K562 (cell line): ENCODE results near the gene GNPAT. TPM values are rescaled to one million over a fixed set of nuclear protein-coding genes. Genes with fewer than 3 reads are reported as not detected.

ENCODE experiments used
- ATAC-seq: fragments of 200-7000 bp; cut with Tn5 transposase; 3 replicates; pipeline ENCODE4 v1.9.1; 2020; ENCODE audit warnings: moderate library complexity
- BruUV-seq: library from RNA; stranded (reverse); fragments of 400-500 nt; replicated peaks from 2 replicates; lab custom pipeline; 2021; lab: Mats Ljungman, UMichigan
- CTCF ChIA-PET: fragments of 300-600 bp; formaldehyde crosslinking; extraction: SDS; loops from one replicate; lab custom pipeline; 2021; ENCODE audit warnings: low intra/inter-chr PET ratio; lab: Yijun Ruan, JAX
- POLR2A ChIA-PET: fragments of 300-600, 350-650 bp; sonication (Branson Sonifier 250); formaldehyde crosslinking; extraction: SDS; loops from one replicate; lab custom pipeline; 2021; ENCODE audit warnings: antibody characterized with exemption, inconsistent platforms; lab: Yijun Ruan, JAX
- DNase-seq, 4 experiments: peaks; one replicate each; pipeline versions ENCODE4 v3.0.0 to v3.0.0-alpha.2; 2011 to 2018; ENCODE audit warnings: low spot score in 3 of 4, mixed read lengths in 3 of 4; ENCODE audit errors: extremely low read depth in 1 of 4
- FAIRE-seq: peaks from 2 replicates; lab custom pipeline; 2011; peaks lifted over from hg19 to GRCh38; lab: Jason Lieb, UNC
- H2AFZ ChIP-seq: 2 replicates; pipeline ENCODE4 v1.6.0; 2011; ENCODE audit warnings: low read depth, low read length, control low read depth, inconsistent platforms
- H3K27ac ChIP-seq: fragments of 200-600 bp; 3 replicates; pipeline ENCODE4 v1.8.0; 2011; ENCODE audit warnings: low read depth, mild to moderate bottlenecking, control low read depth, inconsistent platforms, low read length, moderate library complexity, mixed read lengths; ENCODE audit errors: extremely low read depth
- H3K27me3 ChIP-seq, 2 experiments: fragments of 300-600 bp in 1 of 2; 2 replicates in 1 of 2; 3 replicates in 1 of 2; pipeline versions ENCODE4 v1.6.0 to v1.8.0; 2011; ENCODE audit warnings: inconsistent platforms in 2 of 2, low read length in 2 of 2, mild to moderate bottlenecking in 1 of 2, mixed read lengths in 1 of 2, moderate library complexity in 1 of 2; ENCODE audit not compliant: control insufficient read depth in 2 of 2, insufficient read depth in 2 of 2
- H3K36me3 ChIP-seq: fragments of 300-600 bp; 3 replicates; pipeline ENCODE4 v1.8.0; 2011; ENCODE audit warnings: mild to moderate bottlenecking, low read length, inconsistent platforms; ENCODE audit not compliant: control insufficient read depth, insufficient read depth
- H3K4me1 ChIP-seq, 2 experiments: fragments of 200-600 bp in 1 of 2; replicated peaks in 1 of 2; 2 replicates in 1 of 2; 3 replicates in 1 of 2; pipeline versions ENCODE4 v1.5.1 to v1.8.0; 2011; ENCODE audit warnings: inconsistent platforms in 2 of 2, low read length in 2 of 2, mild to moderate bottlenecking in 1 of 2, mixed read lengths in 1 of 2, moderate library complexity in 1 of 2; ENCODE audit not compliant: control insufficient read depth in 2 of 2, insufficient read depth in 2 of 2
- H3K4me2 ChIP-seq: 2 replicates; pipeline ENCODE4 v1.6.1; 2011; ENCODE audit warnings: low read length, control low read depth, inconsistent platforms, mixed read lengths; ENCODE audit not compliant: insufficient read depth
- H3K4me3 ChIP-seq: fragments of 200-600 bp; sonication (generic), shearing (Covaris generic); 2 replicates; pipeline ENCODE4 v1.5.1; 2016; ENCODE audit warnings: control low read depth, inconsistent platforms
- H3K79me2 ChIP-seq: fragments of 200-600 bp; 3 replicates; pipeline ENCODE4 v1.8.0; 2011; ENCODE audit warnings: low read length, inconsistent platforms; ENCODE audit not compliant: control insufficient read depth, insufficient read depth
- H3K9ac ChIP-seq, 2 experiments: 2 replicates each; pipeline versions ENCODE4 v1.6.0 to v1.6.1; 2011; ENCODE audit warnings: low read depth in 2 of 2, low read length in 2 of 2, control low read depth in 1 of 2, inconsistent platforms in 1 of 2, mild to moderate bottlenecking in 1 of 2, mixed read lengths in 1 of 2; ENCODE audit not compliant: insufficient read depth in 1 of 2
- H3K9me1 ChIP-seq: one replicate; pipeline ENCODE4 v1.6.0; 2011; ENCODE audit warnings: inconsistent platforms, mild to moderate bottlenecking, low read length, moderate library complexity; ENCODE audit not compliant: control insufficient read depth, insufficient read depth
- H3K9me3 ChIP-seq: replicated peaks from 2 replicates; pipeline ENCODE4 v1.5.1; 2011; ENCODE audit warnings: low read depth, low read length, inconsistent platforms; ENCODE audit not compliant: control insufficient read depth, insufficient read depth
- H4K20me1 ChIP-seq: replicated peaks from 2 replicates; pipeline ENCODE4 v1.6.1; 2011; ENCODE audit warnings: low read length, inconsistent platforms, mixed read lengths; ENCODE audit not compliant: control insufficient read depth, insufficient read depth
- BRF1 ChIP-seq: IDR thresholded peaks from 3 replicates; pipeline ENCODE4 v1.6.1; 2011; ENCODE audit warnings: borderline replicate concordance, mild to moderate bottlenecking; ENCODE audit not compliant: insufficient read length; ENCODE audit errors: extremely low read depth
- BRF2 ChIP-seq: IDR thresholded peaks from 3 replicates; pipeline ENCODE4 v1.6.1; 2011; ENCODE audit warnings: borderline replicate concordance, mild to moderate bottlenecking; ENCODE audit not compliant: insufficient read length, insufficient read depth
- CBX3 ChIP-seq, 2 experiments: IDR thresholded peaks; 1 replicate in 1 of 2; 2 replicates in 1 of 2; pipeline ENCODE4 v1.6.1; 2012; ENCODE audit warnings: inconsistent platforms in 2 of 2, low read length in 2 of 2, borderline replicate concordance in 1 of 2, control low read depth in 1 of 2
- HNRNPL ChIP-seq: fragments of 200-400 bp; formaldehyde crosslinking; IDR thresholded peaks from 2 replicates; pipeline ENCODE4 v1.6.1; 2017; ENCODE audit warnings: low read depth, mild to moderate bottlenecking, low read length
- PRMT5 ChIP-seq: sonication (generic); formaldehyde crosslinking; IDR thresholded peaks from 2 replicates; pipeline ENCODE4 v1.5.0; 2020; ENCODE audit warnings: missing genetic modification reagents
- PTBP1 ChIP-seq: fragments of 200-400 bp; formaldehyde crosslinking; IDR thresholded peaks from 2 replicates; pipeline ENCODE4 v1.6.1; 2017; ENCODE audit warnings: low read depth, low read length
- PYGO2 ChIP-seq: fragments of 450-650 bp; IDR thresholded peaks from 2 replicates; pipeline ENCODE4 v1.6.1; 2016; ENCODE audit warnings: mild to moderate bottlenecking, missing genetic modification characterization, moderate library complexity, missing compliant biosample characterization
- RBFOX2 ChIP-seq: fragments of 200-400 bp; formaldehyde crosslinking; IDR thresholded peaks from 2 replicates; pipeline ENCODE4 v1.6.1; 2017; ENCODE audit warnings: low read depth, mild to moderate bottlenecking, low read length, moderate library complexity
- SMARCE1 ChIP-seq: fragments of 450-650 bp; IDR thresholded peaks from 2 replicates; pipeline ENCODE4 v1.7.1; 2016; ENCODE audit warnings: mild to moderate bottlenecking
- TAL1 ChIP-seq: fragments of 450-650 bp; IDR thresholded peaks from 2 replicates; pipeline ENCODE4 v1.6.1; 2016; ENCODE audit warnings: mild to moderate bottlenecking
- TCF7L2 ChIP-seq: fragments of 150-350 bp; IDR thresholded peaks from 2 replicates; pipeline ENCODE4 v1.6.1; 2016; ENCODE audit warnings: low read depth, mild to moderate bottlenecking, low read length, moderate library complexity
- XRCC3 ChIP-seq: fragments of 450-650 bp; IDR thresholded peaks from 2 replicates; pipeline ENCODE4 v1.6.1; 2017; ENCODE audit warnings: mild to moderate bottlenecking, moderate library complexity
- ZBED1 ChIP-seq: IDR thresholded peaks from 2 replicates; pipeline ENCODE4 v1.6.1; 2014
- ZBTB33 ChIP-seq: sonication (generic); formaldehyde crosslinking; IDR thresholded peaks from 2 replicates; pipeline ENCODE4 v1.8.1; 2023; ENCODE audit warnings: mild to moderate bottlenecking, missing genetic modification reagents
- ZNF766 ChIP-seq: fragments of 200-800 bp; sonication (Bioruptor generic); conservative IDR thresholded peaks from 2 replicates; pipeline ENCODE4 v1.6.1; 2016; ENCODE audit warnings: missing genetic modification characterization, missing compliant biosample characterization
- WGBS: fragments of 100-300 bp; shearing (Covaris generic); methylation state at CpG from one replicate; pipeline ENCODE4 v1.1.6; 2016; ENCODE audit warnings: low coverage, mixed read lengths; ENCODE audit not compliant: insufficient coverage; ENCODE audit errors: missing lambda C conversion rate; 5-methylcytosine and 5-hydroxymethylcytosine counted together
- in situ Hi-C: fragments of 300-500 bp; cut with MboI; formaldehyde crosslinking; loops from 4 replicates; pipeline ENCODE4 v1.15.0; 2018; ENCODE audit warnings: inconsistent platforms, mixed read lengths
- intact Hi-C: fragments of 100-400 bp; cut with micrococcal nuclease; formaldehyde crosslinking; loops from 2 replicates; pipeline ENCODE4 v1.14.2; 2022
- polyA plus RNA-seq, 8 experiments: library from polyadenylated mRNA; depleted of rRNA in 4 of 8; stranded (reverse) in 5 of 8; unstranded in 3 of 8; fragments of >200 nt; fragmentation: Nextera tagmentation in 2 of 8; fragmentation: Illumina TruSeq in 1 of 8; extraction: Ambion mirVana in 2 of 8; extraction: Trizol in 1 of 8; gene quantifications; 2 replicates each; pipeline versions ENCODE4 v1.2.1 to v1.2.3, GENCODE V29; 2011 to 2014; ENCODE audit warnings: inconsistent platforms in 1 of 8, missing spikeins in 1 of 8
- total RNA-seq, 7 experiments: library from RNA; depleted of rRNA in 6 of 7; stranded (reverse); fragments of >200 nt in 6 of 7; fragmentation: Illumina TruSeq in 2 of 7; extraction: Trizol in 2 of 7; gene quantifications; 2 replicates each; pipeline versions ENCODE4 v1.2.1 to v1.2.3, GENCODE V29; 2011 to 2021; ENCODE audit warnings: low replicate concordance in 1 of 7
- TF ChIP-seq, protein P1 (sequence below): fragments of 250-450 bp; sonication (Bioruptor Pico); IDR thresholded peaks from 2 replicates; pipeline ENCODE4 v1.4.0; 2020; ENCODE audit warnings: borderline replicate concordance

GNPAT gene
- total and polyA plus RNA-seq, 9 of the 15 experiments (the other 6 are each of a cell fraction or from before 2014, with no cell fraction given) = 32.1 to 68.8 (median 50.7) TPM

DNA sequence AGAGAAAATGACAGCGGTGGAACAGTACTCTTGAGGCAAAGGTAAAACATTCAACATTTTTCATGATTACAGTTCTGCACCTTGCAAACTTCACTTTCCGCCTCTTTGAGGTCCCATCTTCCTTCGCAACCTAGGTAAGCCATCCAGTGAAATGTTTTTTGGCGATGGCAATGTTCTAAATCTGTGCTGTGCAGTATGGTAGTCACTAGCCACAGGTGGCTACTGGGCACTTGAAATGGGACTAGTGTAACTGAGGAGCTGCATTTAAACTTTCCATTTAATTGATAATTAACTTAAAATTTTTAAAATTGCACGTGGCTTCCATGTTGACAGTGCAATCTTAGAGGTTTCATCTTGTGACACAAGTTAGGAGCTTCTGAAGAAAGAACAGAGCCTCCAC lies 83.6 kb downstream of the GNPAT start:
- no peak for TF ChIP-seq XRCC3
- no peak for TF ChIP-seq BRF1
- TF ChIP-seq HNRNPL = no peak
- TF ChIP-seq SMARCE1 = no peak
- TF ChIP-seq, protein P1, sequence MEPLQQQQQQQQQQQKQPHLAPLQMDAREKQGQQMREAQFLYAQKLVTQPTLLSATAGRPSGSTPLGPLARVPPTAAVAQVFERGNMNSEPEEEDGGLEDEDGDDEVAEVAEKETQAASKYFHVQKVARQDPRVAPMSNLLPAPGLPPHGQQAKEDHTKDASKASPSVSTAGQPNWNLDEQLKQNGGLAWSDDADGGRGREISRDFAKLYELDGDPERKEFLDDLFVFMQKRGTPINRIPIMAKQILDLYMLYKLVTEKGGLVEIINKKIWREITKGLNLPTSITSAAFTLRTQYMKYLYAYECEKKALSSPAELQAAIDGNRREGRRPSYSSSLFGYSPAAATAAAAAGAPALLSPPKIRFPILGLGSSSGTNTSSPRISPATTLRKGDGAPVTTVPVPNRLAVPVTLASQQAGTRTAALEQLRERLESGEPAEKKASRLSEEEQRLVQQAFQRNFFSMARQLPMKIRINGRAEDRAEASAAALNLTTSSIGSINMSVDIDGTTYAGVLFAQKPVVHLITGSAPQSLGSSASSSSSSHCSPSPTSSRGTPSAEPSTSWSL = no peak
- TF ChIP-seq PTBP1 = no peak
- no peak for TF ChIP-seq ZBTB33 (CRISPR knock-in tag)
- no peak for TF ChIP-seq ZNF766
- no peak for TF ChIP-seq BRF2
- no peak for TF ChIP-seq RBFOX2
- no peak for TF ChIP-seq TAL1
- no peak for TF ChIP-seq ZBED1
- TF ChIP-seq PRMT5 (CRISPR knock-in tag) = no peak
- TF ChIP-seq TCF7L2 = no peak
- TF ChIP-seq CBX3 (IDR thresholded peaks at IDR 0.05; ENCODE audit: borderline replicate concordance in 1 of 2, low read length in 2 of 2) = no peak
- no peak for TF ChIP-seq PYGO2 (tag)
- no peak overlapping the region for H3K27ac ChIP-seq
- in situ Hi-C loops (no loop called here), intact Hi-C loops (no loop called here)
- H3K9ac ChIP-seq = no peak overlapping the region
- H3K4me1 ChIP-seq = no peaks in the 10 kb centered on the region; a peak in 1 of 5 replicates
- no peak for ATAC-seq
- FAIRE-seq = no peak
- no peaks in the 10 kb centered on the region for H4K20me1 ChIP-seq
- 25% methylated on average over 5 of the region's 5 CpGs for WGBS
- no peak overlapping the region for H3K4me2 ChIP-seq
- H3K9me3 ChIP-seq = no peaks in the 10 kb centered on the region
- ChIA-PET CTCF (no interaction called here), POLR2A (interaction anchor here (1.1 to 1.5 kb wide), 2 partner anchors 10 to 12 kb away, joined by 4 read pairs; no protein-coding TSS in a partner anchor)
- peaks cover 5 to 6% of the 10 kb centered on the region in 2 experiments; a peak in 3 of 5 replicates for H3K27me3 ChIP-seq
- no peaks in the 10 kb centered on the region for H3K79me2 ChIP-seq
- no TSS peak for BruUV-seq
- no peaks in the 10 kb centered on the region for H3K36me3 ChIP-seq
- H3K9me1 ChIP-seq = no peaks in the 10 kb centered on the region
- H3K4me3 ChIP-seq = no peak overlapping the region
- no peak for DNase-seq
- H2AFZ ChIP-seq = no peak overlapping the region
